Stimulated activated CD8-positive, alpha-beta memory T cell treated with anti-CD3 and anti-CD28 coated beads, Interleukin-15, amount 100 ng/mL, for 4 hours (primary cell): ENCODE data around the gene TK1.
"Not testable (repeated sequence)": the region's sequence is repeated elsewhere in the genome, so short reads cannot be mapped to it uniquely, and the experiment has no call there.

Experiments used
- DNase-seq, 2 donors: peaks; one replicate each; pipeline ENCODE4 v3.0.0-alpha.2; 2020; ENCODE audit warnings: low read depth in 2 of 2

The TK1 gene

DNA sequence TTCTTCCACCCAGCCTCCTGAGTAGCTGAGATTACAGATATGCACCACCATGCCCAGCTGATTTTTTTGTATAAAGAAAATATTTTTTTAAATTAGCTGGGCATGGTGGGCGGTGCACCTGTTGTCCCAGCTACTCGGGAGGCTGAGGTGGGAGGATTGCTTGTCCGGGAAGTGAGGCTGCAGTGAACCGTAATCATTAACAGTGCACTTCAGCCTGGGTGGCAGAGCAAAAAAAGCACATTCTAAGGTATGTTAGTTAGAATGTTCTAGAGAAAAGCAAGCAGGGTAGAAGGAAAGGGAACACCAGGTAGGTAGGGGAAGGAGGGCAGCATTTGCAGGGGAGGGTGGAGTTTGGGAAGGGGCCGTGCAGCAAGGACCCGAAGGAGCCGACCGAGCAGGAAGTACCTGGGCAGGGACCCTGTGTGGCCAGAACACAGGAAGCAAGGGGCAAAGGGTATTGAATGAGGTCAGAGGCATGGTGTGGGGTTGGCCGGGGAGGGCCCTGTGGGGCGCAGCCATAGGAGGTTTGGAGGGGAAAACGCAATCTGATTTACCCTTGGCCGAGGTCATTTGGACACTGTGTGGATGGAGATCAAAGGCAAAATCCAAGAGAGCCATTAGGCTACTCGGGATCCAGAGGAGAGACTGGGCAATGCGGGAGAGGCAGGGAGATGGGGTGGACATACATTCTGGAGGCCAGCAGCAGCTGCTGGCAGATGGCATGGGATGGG is 38.4 kb downstream of the TK1 start:
- no peak for DNase-seq

DNA sequence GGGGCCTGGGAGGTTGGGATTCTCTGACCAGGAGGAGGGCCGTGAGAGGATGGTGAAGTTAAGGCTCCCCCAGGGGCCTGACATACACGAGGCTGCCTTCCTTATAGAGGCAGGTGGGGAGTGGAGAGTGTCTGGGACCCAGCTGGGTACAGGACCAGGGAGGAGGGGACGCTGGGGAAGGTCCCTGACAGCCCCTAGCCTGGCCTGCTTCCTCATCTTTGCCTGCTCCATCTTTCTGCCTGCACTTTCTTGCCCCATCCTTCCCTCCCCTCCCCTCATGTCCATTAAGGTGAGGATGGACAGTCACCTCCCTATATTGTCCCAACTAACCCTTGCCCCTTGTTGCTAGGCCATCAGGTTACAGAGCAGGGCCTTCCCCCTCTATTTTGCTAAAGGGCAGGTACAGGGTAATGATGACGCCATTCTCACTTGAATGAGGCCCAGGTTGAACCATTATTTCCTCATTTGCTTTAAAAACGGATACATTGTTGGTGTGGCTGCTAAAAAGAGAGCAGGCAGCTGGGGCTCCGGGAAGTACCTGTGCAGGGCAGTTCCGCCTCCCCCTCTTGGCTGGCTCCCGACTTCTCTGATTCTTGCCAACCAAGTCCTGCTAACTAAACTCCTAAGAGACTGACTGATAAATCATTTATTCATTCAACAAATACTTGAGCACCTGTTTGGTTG is 39.4 kb downstream of the TK1 start:
- DNase-seq: no peak

DNA sequence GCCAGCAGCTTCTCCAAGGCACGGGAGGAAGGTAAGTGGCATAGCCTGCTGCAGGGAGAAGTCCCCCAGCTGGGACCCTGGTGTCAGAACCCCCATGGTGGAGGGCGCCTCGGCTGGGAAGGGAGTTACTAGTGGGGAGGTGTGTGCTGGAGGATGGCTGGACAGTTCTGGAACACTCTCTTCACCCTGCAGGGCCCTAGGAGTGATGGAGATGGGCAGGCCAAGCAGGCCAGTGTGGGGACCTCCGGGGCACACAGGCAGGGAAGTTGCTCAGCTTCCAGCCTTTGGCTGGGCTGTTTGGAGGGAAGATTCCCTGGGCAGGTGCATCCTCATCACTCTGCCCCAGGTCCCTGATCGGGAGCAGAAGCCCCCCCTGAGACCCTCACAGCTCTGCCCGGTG is 40.0 kb downstream of the TK1 start:
- DNase-seq: no peak

DNA sequence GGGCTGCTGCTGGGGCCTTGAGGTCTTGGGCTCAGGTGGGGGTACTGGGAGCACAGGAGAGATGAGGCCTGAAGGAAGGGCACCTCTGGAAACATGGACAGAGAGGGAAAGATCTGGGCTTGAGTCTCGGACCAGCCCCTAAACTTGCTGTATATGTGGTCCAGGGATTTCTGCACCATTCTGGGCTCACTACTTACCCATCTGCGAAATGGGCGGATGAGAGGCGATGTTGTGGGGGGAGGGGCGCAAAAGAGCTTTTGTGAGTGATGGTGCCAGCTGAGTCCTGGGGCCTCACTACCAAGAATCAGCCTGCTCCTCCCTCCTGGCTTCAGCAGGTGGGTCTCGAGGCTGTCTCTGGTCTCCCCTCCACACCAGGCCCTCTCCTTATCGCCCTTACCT is 40.4 kb downstream of the TK1 start:
- DNase-seq: no peak

DNA sequence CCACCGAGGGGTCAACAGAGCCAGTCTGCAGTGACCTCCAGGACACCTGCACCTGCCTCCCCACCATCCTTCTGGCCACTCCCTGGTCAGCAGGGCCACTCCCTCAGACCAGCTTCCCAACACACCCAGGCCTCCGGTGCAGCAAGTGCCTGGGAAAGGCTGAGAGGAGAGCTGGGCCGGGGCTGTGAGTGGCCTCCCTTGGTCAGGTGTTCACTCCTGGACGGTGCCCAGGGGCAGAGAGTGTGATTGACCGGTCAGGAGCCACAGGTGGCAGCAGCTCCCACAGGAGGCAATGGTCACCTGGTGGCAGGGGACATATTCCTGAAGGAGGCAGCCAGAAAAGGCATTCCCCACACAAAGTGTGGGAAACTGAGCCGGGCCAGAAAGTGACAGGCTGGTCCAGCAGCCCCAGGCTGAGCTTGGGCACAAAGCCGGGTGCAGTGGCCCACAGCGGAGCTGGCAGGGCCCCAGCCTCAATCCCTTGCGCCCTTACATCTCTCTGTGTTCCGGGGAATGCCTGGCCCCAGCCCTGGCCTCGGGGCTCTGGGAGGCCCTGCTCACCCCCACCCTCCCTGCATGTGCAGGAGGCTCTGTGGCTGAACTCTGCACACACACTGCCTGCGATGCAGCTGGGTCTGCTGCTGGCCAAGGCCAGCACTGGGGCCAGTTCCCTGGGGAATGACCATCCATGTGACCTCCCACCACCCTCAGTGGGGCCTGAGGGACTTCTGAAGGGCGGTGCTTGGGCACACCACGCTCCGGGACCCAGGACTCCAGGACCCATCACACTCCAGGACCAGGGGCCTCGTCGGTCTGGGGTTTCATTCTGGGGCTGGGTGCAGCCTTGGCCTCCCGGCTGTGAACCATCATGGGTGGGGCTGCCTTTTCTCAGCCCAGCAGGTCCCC is 41.9 kb downstream of the TK1 start:
- no peak for DNase-seq

DNA sequence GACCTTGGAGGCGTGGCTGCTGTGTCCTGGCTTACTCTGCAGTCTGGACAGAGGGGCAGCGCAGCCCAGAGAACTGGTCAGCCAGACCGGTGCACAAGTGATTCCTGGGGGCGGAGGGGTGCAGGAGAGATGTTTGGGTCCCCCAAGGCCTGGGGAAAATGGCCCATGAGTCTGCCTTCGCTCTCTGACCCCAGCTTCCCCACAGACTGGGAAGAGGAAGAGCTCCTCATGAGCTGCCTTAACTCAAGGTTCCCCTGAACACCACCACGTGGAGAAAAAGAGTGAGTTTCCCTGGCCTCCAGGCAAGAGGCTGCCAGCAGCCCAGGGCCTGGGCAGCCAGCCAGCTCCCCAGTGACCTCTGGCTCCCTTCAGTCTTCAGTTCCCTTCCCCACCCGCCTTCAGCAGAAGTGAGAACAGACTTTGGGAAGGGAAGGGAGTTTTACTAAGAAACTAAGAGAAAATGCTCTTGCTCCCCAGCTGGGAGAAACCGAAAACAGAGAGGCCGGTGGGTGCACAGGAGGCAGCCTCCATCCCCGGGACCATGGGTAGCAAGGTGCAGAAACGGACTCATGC is 42.6 kb downstream of the TK1 start:
- DNase-seq: no peak

DNA sequence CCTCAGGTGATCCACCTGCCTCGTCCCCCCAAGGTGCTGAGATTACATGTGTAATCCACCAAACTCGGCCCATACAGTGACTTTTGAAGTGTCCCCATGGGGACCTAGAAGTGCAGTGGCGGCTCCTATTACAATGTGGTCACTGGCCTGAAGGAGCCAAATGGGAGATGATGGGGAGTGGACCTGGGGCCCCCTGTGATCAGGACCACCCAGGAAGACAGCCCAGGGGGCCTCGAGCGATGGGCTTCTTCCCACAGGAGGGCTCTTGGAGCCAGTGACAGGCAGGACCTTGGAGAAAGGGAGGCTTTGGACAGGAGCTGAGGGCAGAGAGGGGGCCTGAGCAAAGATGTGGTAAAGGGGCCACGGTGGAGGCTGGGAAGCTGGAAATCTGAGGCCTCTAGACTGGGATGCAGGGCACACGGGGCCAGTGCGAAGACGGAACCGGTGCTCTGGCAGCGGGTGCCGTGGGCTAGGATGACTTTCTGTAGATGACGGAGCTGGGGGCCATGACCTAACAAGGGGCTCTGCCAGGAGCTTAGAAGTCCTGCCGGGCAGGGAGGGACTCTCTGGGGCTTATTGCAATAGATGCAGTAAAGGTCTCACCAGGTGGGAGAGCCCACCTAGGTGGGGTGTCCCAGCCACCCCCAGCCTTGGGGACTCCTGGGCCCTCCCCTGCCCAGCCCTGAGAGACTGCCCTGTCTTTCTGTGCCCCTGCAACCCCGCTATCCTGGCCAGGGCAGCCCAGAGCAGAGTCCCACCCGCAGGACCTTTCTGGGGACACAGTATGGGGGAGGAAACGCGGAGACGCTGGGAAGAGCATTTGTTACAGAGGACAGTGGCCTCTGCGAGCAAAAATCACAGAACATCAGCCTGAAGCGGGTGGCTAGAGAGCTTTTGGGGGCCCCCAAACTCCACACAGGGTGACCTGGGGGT is 43.4 kb downstream of the TK1 start:
- DNase-seq: no peak

DNA sequence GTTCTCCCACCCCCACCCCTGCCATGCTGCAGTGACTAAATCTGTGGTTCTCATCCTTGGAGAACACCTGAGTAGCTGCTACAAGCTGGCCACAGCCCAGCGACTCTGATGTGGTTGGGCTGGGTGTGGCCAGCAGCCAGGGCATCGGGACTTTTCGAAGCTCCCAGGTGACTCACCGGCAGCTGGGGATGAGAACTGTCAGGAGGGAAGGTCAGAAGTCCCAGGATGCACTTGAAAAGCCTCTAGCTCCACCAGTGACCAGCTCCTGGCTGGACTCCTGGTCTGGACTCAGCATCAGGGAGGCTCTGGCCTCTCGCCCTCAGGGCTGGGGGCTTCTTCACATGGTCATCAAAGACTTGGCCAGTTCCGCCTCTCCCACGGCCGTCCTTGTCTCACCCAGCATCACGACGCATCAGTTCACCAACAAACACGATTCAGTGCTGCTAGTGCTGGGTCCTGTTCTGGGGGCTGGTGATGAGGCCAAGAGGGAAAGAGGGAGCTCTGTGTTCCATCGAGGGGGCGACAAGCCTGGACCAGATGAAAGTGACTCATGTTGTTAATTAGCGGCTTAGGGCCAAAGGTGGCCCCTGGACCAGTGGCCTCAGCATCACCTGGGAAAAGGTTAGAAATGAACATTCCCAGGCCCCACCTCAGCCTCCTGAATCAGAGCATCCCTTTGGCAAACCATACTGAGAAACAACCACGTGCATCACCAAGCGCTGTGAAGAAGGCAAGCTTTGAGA is 44.6 kb downstream of the TK1 start:
- DNase-seq: no peak

DNA sequence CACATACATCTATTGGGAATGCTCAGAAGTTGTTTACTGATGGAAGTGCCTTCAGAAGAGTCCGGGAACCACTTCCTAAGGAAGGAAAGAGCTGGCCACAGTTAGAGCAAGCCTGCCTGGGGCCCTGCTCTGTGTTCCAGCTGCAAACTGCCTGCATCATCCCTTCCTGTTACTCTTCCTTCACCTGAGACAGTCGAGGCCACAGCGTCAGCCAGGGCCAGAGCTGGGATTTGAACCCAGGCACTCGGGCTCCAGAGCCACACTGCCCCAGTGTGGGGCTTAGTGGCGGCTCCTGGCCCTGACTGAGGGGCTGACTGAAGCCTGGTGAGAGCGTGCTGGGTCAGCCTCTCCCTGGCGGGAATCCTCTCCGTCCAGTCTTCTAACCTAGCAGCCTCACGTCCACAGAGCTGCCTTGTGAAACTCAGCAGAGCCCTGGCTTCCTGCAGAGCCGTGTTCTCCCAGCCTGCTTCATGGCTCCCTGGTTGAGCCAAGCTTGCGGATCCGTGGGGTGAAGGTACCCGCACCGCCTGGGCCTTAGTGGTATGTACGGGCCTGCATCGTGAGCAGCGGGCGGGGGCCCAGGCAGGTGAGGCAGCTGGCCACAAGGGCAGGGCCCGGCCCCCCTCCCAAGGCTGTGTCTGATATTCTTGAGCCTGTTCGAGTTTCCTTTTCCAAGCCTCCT is 45.3 kb downstream of the TK1 start:
- no peak for DNase-seq

DNA sequence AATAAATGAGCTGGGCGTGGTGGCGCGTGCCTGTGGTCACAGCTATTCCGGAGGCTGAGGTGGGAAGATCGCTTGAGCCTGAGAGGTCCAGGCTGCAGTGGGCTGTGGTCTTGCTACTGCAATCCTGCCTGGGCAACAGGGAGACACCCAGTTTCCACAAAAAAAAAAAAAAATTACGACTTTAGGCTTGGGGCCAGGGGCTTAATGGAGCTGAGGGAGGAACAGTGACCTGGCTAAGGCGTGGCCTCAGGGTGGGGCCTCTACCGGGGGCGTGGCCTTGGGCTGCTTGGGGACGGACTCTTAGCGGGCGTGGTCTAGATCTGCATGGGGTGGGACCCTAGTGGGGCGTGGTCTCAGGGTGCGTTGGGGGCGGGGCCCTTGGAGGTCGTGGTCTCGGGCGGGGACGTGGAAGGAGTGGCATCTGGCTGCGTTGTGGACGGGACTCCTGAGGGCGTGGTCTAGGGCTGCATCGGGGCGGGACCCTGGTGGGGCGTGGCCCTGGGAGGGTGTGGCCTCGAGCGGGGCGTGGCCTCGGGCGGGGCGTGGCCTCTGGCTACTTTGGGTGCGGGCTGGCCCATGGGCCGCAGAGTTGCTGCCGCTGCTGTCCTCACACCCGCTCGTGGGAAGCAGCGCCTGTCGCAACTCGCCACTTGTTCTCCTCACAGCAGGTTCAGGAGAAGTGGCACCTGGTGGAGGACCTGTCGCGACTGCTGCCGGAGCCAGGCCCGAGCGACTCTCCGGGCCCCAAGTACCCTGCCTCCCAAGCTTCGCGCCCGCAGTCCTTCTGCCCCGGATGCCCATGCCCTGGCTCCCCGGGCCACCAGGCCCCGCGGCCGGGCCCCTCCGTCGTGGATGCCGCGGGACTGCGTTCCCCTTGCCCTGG is 46.4 kb downstream of the TK1 start:
- DNase-seq: peak; percentile 74 to 87

DNA sequence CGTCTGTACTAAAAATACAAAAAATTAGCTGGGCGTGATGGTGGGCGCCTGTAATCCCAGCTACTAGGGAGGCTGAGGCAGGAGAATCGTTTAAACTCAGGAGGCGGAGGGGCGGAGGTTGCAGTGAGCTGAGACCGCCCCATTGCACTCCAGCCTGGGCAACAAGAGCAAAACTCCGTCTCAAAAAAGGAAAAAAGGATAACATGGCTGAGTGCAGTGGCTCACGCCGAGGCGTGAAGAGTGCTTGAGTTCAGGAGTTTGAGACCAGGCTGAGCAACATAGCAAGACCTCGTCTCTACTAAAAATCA is 47.0 kb downstream of the TK1 start:
- not testable (repeated sequence) for DNase-seq

DNA sequence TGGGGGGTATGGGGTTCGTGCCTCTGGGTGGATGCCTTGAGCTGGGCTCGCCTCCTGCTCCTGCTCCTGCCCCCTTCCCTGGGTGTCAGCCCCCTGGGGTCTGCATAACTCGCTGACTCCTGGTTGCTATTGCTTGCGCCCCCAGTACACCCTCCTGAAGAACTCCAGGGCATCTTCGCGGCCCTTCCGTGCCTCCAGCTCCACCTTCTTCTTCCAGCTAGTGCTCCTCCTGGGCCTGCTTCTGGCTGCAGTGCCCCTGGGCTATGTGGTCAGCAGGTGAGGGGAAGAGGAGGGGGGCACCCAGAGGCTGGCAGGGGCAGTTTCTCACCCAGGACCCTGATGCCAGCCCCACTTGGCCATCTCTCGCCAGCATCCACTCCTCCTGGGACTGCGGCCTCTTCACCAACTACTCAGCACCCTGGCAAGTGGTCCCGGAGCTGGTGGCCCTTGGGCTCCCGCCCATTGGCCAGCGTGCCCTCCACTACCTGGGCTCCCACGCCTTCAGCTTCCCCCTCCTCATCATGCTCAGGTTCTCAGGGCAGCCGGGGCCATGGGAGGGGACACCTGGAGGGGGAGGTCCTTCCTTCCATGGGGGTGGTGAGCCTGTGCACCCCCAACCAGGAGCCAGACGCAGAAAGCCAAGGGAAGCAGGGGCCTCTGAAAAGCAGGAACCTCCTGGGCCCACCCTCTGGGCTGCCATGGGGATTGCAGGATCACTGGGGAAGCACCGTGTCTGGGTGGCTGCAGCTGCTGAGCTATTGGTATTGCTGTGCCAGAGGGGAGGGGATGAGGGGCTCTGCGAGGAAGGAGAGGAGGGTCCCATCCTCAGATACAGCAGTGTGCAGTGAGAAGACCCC is 48.4 kb downstream of the TK1 start:
- no peak for DNase-seq

DNA sequence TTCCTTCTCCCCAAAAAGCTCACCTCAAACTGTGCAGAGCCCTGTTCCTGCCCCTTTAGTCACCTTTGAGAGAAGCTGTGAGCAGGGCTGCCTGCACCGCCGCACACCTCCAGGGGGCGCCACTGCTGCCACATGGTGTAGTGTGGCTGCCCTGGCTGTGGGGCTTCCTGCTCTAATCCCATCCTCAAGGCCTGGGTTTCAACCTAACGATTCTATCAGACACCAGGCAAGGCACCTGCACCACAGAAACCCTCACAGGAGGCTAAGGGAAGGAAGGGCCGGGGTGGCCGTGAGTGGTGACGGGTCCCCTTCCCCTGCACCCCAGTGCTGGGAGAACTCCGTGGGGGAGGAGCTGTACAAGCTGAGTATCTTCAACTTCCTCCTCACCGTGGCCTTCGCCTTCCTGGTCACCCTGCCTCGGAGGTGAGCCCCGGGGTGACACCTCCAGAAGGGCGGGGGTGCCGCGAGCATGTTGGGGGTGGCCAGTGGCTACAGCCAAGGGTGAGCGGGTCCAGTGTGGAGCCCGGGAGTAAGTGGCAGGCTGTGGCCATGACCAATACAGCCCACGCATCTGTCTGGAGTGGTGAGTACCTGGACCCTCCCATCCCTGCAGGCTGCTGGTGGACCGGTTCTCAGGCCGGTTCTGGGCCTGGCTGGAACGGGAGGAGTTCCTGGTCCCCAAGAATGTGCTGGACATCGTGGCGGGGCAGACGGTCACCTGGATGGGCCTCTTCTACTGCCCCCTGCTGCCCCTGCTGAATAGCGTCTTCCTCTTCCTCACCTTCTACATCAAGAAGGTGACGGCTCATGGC is 49.3 kb downstream of the TK1 start:
- DNase-seq: no peak

DNA sequence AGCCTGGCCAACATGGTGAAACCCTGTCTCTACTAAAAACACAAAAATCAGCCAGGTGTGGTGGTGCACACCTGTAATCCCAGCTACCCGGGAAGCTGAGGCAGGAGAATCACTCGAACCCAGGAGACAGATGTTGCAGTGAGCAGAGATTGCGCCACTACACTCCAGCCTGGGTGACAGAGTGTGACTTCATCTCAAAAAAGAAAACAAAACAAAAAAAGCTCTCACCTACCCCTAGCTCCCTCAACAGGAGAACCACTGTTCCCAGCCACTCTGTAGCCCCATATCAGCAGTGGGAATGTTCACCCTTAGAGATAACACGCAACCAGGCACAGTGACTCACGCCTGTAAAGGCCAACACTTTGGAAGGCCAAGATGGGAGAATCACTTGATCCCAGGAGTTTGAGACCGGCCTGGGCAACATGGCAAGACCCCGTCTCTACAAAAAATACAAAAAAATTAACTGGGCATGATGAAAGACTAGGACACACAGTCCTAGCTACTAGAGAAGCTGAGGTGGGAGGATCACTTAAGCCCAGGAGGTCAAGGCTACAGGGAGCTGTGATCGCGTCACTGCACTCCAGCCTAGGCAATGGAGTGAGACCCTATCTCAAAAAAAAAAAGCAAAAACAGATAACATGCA is 50.9 kb downstream of the TK1 start:
- DNase-seq: no peak

DNA sequence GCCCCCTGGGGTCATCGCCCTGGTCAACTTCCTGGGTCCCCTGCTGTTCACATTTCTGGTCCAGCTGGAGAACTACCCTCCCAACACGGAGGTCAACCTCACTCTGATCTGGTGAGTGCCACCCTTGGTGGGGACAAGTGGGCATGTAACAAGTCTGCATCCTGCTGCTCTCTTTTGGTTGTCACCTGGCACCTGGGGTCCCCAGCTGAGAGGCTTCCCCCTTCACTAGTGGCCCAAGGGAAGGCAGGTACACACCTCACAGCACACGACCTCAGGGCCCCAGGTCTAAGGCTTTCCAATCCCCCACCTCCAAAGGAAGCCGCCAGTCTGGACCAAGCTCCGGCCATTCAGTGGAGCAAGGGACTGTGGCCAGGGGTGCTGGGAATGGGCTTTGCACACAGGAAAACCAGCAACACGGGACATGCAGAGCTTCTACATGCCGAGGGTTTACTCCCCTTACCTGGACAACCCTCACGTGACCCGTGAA is 51.9 kb downstream of the TK1 start:
- DNase-seq: no peak
